GM12872 (cell line): ENCODE data around the gene ZNF296.

Source experiments
- CTCF ChIP-seq: IDR thresholded peaks from 3 replicates; pipeline ENCODE4 v1.5.1; 2011; ENCODE audit warnings: low read depth, mild to moderate bottlenecking, low read length, moderate library complexity; ENCODE audit not compliant: insufficient read depth

The ZNF296 gene

GRCh38 chr19:45090034-45090433, 13.8 kb upstream of the ZNF296 start:
- no peak for TF ChIP-seq CTCF

GRCh38 chr19:45087531-45087930, 11.3 kb upstream of the ZNF296 start:
- 0 out of 3 replicates have a peak, but pooled peaks have one; percentile 5 for TF ChIP-seq CTCF

- TF ChIP-seq CTCF: no peak
These were observed 10.2 kb upstream of the ZNF296 start for GRCh38 chr19:45086480-45086879.

- no peak for TF ChIP-seq CTCF
These were observed 5.9 kb upstream of the ZNF296 start for GRCh38 chr19:45082170-45082569.

- TF ChIP-seq CTCF: no peak
These were observed 3.7 kb upstream of the ZNF296 start for GRCh38 chr19:45079911-45080370.

GRCh38 chr19:45079063-45079910, 3.0 kb upstream of the ZNF296 start, which contains the start of gene GEMIN7:
TSS of gene GEMIN7 (plus strand) at chr19:45079260. CDS start at chr19:45090115, 10,855 bp downstream.
- no peak for TF ChIP-seq CTCF

GRCh38 chr19:45078390-45079062, 2.2 kb upstream of the ZNF296 start:
- no peak for TF ChIP-seq CTCF
